HepG2 (cell line): Measurements from ENCODE around the gene RP2. TPM values are rescaled to one million over a fixed set of nuclear protein-coding genes. Genes with fewer than 3 reads are reported as not detected.
A peak's percentile ranks its signal among the peaks of the same experiment; 100 is the strongest.

Source experiments
- ATAC-seq: fragments of 200-7000 bp; cut with Tn5 transposase; 3 replicates; pipeline ENCODE4 v1.9.1; 2020; ENCODE audit warnings: mild to moderate bottlenecking, moderate library complexity
- BruUV-seq: library from RNA; stranded (reverse); fragments of 400-500 nt; replicated peaks from 2 replicates; lab custom pipeline; 2021; lab: Mats Ljungman, UMichigan
- CTCF ChIA-PET: fragments of 300-600 bp; formaldehyde crosslinking; extraction: SDS; loops from one replicate; lab custom pipeline; 2021; ENCODE audit warnings: low total read pairs, inconsistent platforms, low intra/inter-chr PET ratio; lab: Yijun Ruan, JAX
- POLR2A ChIA-PET: fragments of 350-600 bp; sonication (Branson Sonifier 250); formaldehyde crosslinking; loops from one replicate; lab custom pipeline; 2020; ENCODE audit warnings: antibody characterized with exemption, inconsistent platforms; lab: Yijun Ruan, JAX
- DNase-seq: peaks from one replicate; pipeline ENCODE4 v3.0.0-alpha.2; 2015; ENCODE audit warnings: low spot score
- FAIRE-seq: peaks from 3 replicates; lab custom pipeline; 2011; peaks lifted over from hg19 to GRCh38; lab: Jason Lieb, UNC
- H2AFZ ChIP-seq: one replicate; pipeline ENCODE4 v1.6.1; 2011; ENCODE audit warnings: low read length, inconsistent platforms
- H3K27ac ChIP-seq: fragments of 300-600 bp; 3 replicates; pipeline ENCODE4 v1.8.0; 2011; ENCODE audit warnings: mixed run types, mild to moderate bottlenecking, mixed read lengths, low read length, inconsistent platforms; ENCODE audit not compliant: insufficient read depth; ENCODE audit errors: extremely low read length
- H3K27me3 ChIP-seq, 2 experiments: fragments of 200-600 bp in 1 of 2; 2 replicates in 1 of 2; 3 replicates in 1 of 2; pipeline versions ENCODE4 v1.6.0 to v1.8.0; 2011; ENCODE audit warnings: low read length in 2 of 2, mild to moderate bottlenecking in 2 of 2, moderate library complexity in 2 of 2, inconsistent platforms in 1 of 2; ENCODE audit not compliant: insufficient read depth in 2 of 2, control insufficient read depth in 1 of 2
- H3K36me3 ChIP-seq, 2 experiments: fragments of 200-600 bp in 1 of 2; replicated peaks in 1 of 2; 2 replicates in 1 of 2; 3 replicates in 1 of 2; pipeline versions ENCODE4 v1.5.1 to v1.8.0; 2011; ENCODE audit warnings: low read length in 2 of 2, inconsistent platforms in 1 of 2; ENCODE audit not compliant: insufficient read depth in 2 of 2, control insufficient read depth in 1 of 2
- H3K4me1 ChIP-seq: 2 replicates; pipeline ENCODE4 v1.5.1; 2012; ENCODE audit warnings: low read length, inconsistent platforms; ENCODE audit not compliant: insufficient read depth
- H3K4me2 ChIP-seq: 2 replicates; pipeline ENCODE4 v1.6.0; 2011; ENCODE audit warnings: low read depth, low read length, inconsistent platforms
- H3K4me3 ChIP-seq, 3 experiments: fragments of 200-600 bp in 1 of 3; sonication (generic), shearing (Covaris generic) in 1 of 3; replicated peaks in 1 of 3; 2 replicates each; pipeline ENCODE4 v1.5.1; 2011 to 2016; ENCODE audit warnings: low read length in 3 of 3, inconsistent platforms in 2 of 3, low read depth in 2 of 3, mild to moderate bottlenecking in 2 of 3, control low read depth in 1 of 3, mixed read lengths in 1 of 3; ENCODE audit not compliant: insufficient read depth in 1 of 3
- H3K79me2 ChIP-seq: one replicate; pipeline ENCODE4 v1.6.1; 2011; ENCODE audit warnings: low read length, inconsistent platforms; ENCODE audit not compliant: insufficient read depth
- H3K9ac ChIP-seq: 2 replicates; pipeline ENCODE4 v1.6.0; 2011; ENCODE audit warnings: mild to moderate bottlenecking, low read depth, low read length, inconsistent platforms; ENCODE audit not compliant: insufficient read depth
- H3K9me3 ChIP-seq: 2 replicates; pipeline ENCODE4 v1.5.1; 2012; ENCODE audit warnings: mild to moderate bottlenecking, low read length
- H4K20me1 ChIP-seq: 2 replicates; pipeline ENCODE4 v1.6.0; 2011; ENCODE audit warnings: inconsistent platforms, mild to moderate bottlenecking, low read length, moderate library complexity; ENCODE audit not compliant: insufficient read depth
- CBX5 ChIP-seq: sonication (generic); formaldehyde crosslinking; IDR thresholded peaks from 2 replicates; pipeline ENCODE4 v1.4.0; 2020; ENCODE audit warnings: missing genetic modification reagents, borderline replicate concordance
- CC2D1A ChIP-seq: sonication (generic); formaldehyde crosslinking; IDR thresholded peaks from 2 replicates; pipeline ENCODE4 v1.8.1; 2023; ENCODE audit warnings: mild to moderate bottlenecking, missing genetic modification reagents
- HDAC1 ChIP-seq: sonication (generic); formaldehyde crosslinking; IDR thresholded peaks from 2 replicates; pipeline ENCODE4 v1.5.1; 2020; ENCODE audit warnings: mild to moderate bottlenecking, missing genetic modification reagents
- HES4 ChIP-seq: sonication (generic); formaldehyde crosslinking; IDR thresholded peaks from 2 replicates; pipeline ENCODE4 v1.9.0; 2021; ENCODE audit warnings: mild to moderate bottlenecking, missing genetic modification reagents, borderline replicate concordance
- HOXA3 ChIP-seq: sonication (generic); formaldehyde crosslinking; IDR thresholded peaks from 2 replicates; pipeline ENCODE4 v1.5.0; 2020; ENCODE audit warnings: missing genetic modification reagents
- IKZF5 ChIP-seq: IDR thresholded peaks from 2 replicates; pipeline ENCODE4 v1.6.1; 2018; ENCODE audit warnings: missing genetic modification reagents, mild to moderate bottlenecking, missing compliant biosample characterization
- KAT7 ChIP-seq: IDR thresholded peaks from 2 replicates; pipeline ENCODE4 v1.6.1; 2018; ENCODE audit warnings: borderline replicate concordance, missing compliant biosample characterization
- KDM2A ChIP-seq: sonication (generic); formaldehyde crosslinking; IDR thresholded peaks from 2 replicates; pipeline ENCODE4 v1.4.0; 2020; ENCODE audit warnings: low read depth, missing genetic modification reagents, borderline replicate concordance
- MATR3 ChIP-seq: sonication (generic); formaldehyde crosslinking; IDR thresholded peaks from 2 replicates; pipeline ENCODE4 v1.4.0; 2020; ENCODE audit warnings: missing genetic modification reagents
- SPEN ChIP-seq: sonication (generic); formaldehyde crosslinking; IDR thresholded peaks from 2 replicates; pipeline ENCODE4 v1.5.1; 2020; ENCODE audit warnings: low read depth, mild to moderate bottlenecking, missing genetic modification reagents
- ZBTB20 ChIP-seq: sonication (generic); formaldehyde crosslinking; IDR thresholded peaks from 2 replicates; pipeline ENCODE4 v1.8.1; 2023; ENCODE audit warnings: missing genetic modification reagents, low read depth, mild to moderate bottlenecking, borderline replicate concordance
- ZNF609 ChIP-seq: sonication (generic); formaldehyde crosslinking; IDR thresholded peaks from 2 replicates; pipeline ENCODE4 v1.4.0; 2020; ENCODE audit warnings: mild to moderate bottlenecking, missing genetic modification reagents, borderline replicate concordance
- ZNF615 ChIP-seq: sonication (generic); formaldehyde crosslinking; IDR thresholded peaks from 2 replicates; pipeline ENCODE4 v1.5.0; 2020; ENCODE audit warnings: mild to moderate bottlenecking, missing genetic modification reagents, borderline replicate concordance
- WGBS: methylation state at CpG from one replicate; pipeline ENCODE4 v1.1.6; 2017; ENCODE audit warnings: low lambda C conversion rate; 5-methylcytosine and 5-hydroxymethylcytosine counted together
- in situ Hi-C: cut with HindIII; loops from 2 replicates; pipeline ENCODE4 v1.10.0; 2017; ENCODE audit warnings: low pct_unique_long_range_greater_than_20kb; ENCODE audit not compliant: extremely low pct_ligation_motif_present
- intact Hi-C: fragments of 100-400 bp; cut with micrococcal nuclease; formaldehyde crosslinking; loops from one replicate; pipeline ENCODE4 v1.10.0; 2022; ENCODE audit not compliant: unreplicated experiment
- polyA plus RNA-seq, 8 experiments: library from polyadenylated mRNA; depleted of rRNA in 3 of 8; stranded (reverse) in 7 of 8; unstranded in 1 of 8; fragments of >200 nt; fragmentation: Illumina TruSeq in 4 of 8; extraction: Trizol in 4 of 8; gene quantifications; 2 replicates each; pipeline versions ENCODE4 v1.2.1 to v1.2.3, GENCODE V29; 2011 to 2016; ENCODE audit warnings: low read depth in 4 of 8, missing spikeins in 1 of 8, mixed read lengths in 1 of 8; ENCODE audit not compliant: insufficient read depth in 1 of 8
- total RNA-seq, 5 experiments: library from RNA; depleted of rRNA; stranded (reverse); fragments of >200 nt; fragmentation: Illumina TruSeq; extraction: Trizol; gene quantifications; 2 replicates each; pipeline ENCODE4 v1.2.3, GENCODE V29; 2016; ENCODE audit warnings: low read depth in 1 of 5
- TF ChIP-seq, protein P1 (sequence below), 2 experiments: IDR thresholded peaks; 2 replicates each; pipeline ENCODE4 v1.6.1; 2011 to 2012; ENCODE audit warnings: low read length in 2 of 2, borderline replicate concordance in 1 of 2, low read depth in 1 of 2, mild to moderate bottlenecking in 1 of 2, moderate library complexity in 1 of 2

The RP2 gene
- total and polyA plus RNA-seq, 2 of the 13 experiments (the other 11 are each of a cell fraction or from before 2014, with no cell fraction given), result 5.0 to 9.9 TPM

DNA sequence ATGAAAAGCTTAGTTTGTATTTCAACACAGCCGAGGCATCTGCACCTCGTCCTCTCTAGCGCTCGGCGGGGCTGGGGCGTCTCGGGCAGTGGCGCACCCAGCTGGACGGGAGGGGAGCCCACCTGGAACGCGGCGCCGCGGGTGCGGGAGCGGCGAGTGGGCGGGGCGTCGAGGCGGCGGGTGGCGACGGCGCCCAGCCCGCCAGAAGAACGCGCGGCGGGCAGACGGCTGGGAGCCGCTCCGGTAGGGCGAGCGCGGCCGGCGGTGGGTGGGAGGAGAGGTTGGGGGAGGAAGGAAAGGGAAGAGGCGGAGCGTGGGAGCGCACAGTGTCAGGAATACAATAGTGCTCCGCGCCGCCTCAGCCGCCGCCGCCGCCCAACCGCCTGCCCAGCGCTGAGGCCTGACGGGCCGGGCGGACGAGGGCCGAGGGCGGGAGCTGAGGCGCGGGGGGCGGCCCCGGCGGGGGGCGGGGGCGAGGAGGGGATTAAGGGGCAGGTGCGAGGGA is 75.3 kb downstream of the RP2 start, which contains the start of gene JADE3:
Gene JADE3 (plus strand): TSS at position 324 of the 505 bp plus-strand sequence. CDS start 72,474 bp downstream, outside the sequence.
- BruUV-seq, result no TSS peak
- no peaks in the 10 kb centered on the region for H3K9me3 ChIP-seq
- H3K4me1 ChIP-seq, result peaks cover 38% of the 10 kb centered on the region
- H3K27me3 ChIP-seq, result no peaks in the 10 kb centered on the region
- peaks cover 37% of the 10 kb centered on the region for H3K79me2 ChIP-seq
- 0% methylated on average over 17 of the region's 64 CpGs for WGBS
- intact Hi-C loops (loop anchor here (2.0 kb wide), 1 partner anchor 67 kb away; no protein-coding TSS in a partner anchor), in situ Hi-C loops (loop anchor here (5.0 kb wide), 1 partner anchor 180 kb away; no protein-coding TSS in a partner anchor)
- POLR2A ChIA-PET, result interaction anchor here (1.4 kb wide), 1 partner anchor 52 kb away, joined by 4 read pairs; no protein-coding TSS in a partner anchor
- ATAC-seq, result peak; percentile 88
- H3K36me3 ChIP-seq, result no peaks in the 10 kb centered on the region
- H2AFZ ChIP-seq, result no peak within 1 kb of the TSS
- H3K9ac ChIP-seq, result peak within 1 kb of the TSS; percentile 75
- peak within 1 kb of the TSS; percentile 68 for H3K27ac ChIP-seq
- peaks cover 3% of the 10 kb centered on the region for H4K20me1 ChIP-seq
- CTCF ChIA-PET, result interaction anchor here (1.6 kb wide), 1 partner anchor 67 kb away, joined by 4 read pairs; no protein-coding TSS in a partner anchor
- H3K4me3 ChIP-seq, result peak within 1 kb of the TSS; percentile 69 to 76 (median 75)
- DNase-seq, result peak; percentile 55
- no peak for FAIRE-seq
- peak within 1 kb of the TSS; percentile 76 for H3K4me2 ChIP-seq
- TF ChIP-seq SPEN (CRISPR knock-in tag) (0 out of 2 replicates have a peak, but pooled peaks have one; percentile 18), HDAC1 (CRISPR knock-in tag) (peak; percentile 1; the same call in 1 of the 2 replicates), MATR3 (no peak), ZNF609 (CRISPR knock-in tag) (no peak), KDM2A (CRISPR knock-in tag) (0 out of 2 replicates have a peak, but pooled peaks have one; percentile 25), ZBTB20 (CRISPR knock-in tag) (no peak), KAT7 (CRISPR knock-in tag) (no peak), CBX5 (CRISPR knock-in tag) (no peak), IKZF5 (CRISPR knock-in tag) (no peak), HES4 (CRISPR knock-in tag) (no peak), HOXA3 (CRISPR knock-in tag) (peak; percentile 44; the same call in 1 of the 2 replicates), ZNF615 (no peak), CC2D1A (no peak)
- TF ChIP-seq, protein P1, sequence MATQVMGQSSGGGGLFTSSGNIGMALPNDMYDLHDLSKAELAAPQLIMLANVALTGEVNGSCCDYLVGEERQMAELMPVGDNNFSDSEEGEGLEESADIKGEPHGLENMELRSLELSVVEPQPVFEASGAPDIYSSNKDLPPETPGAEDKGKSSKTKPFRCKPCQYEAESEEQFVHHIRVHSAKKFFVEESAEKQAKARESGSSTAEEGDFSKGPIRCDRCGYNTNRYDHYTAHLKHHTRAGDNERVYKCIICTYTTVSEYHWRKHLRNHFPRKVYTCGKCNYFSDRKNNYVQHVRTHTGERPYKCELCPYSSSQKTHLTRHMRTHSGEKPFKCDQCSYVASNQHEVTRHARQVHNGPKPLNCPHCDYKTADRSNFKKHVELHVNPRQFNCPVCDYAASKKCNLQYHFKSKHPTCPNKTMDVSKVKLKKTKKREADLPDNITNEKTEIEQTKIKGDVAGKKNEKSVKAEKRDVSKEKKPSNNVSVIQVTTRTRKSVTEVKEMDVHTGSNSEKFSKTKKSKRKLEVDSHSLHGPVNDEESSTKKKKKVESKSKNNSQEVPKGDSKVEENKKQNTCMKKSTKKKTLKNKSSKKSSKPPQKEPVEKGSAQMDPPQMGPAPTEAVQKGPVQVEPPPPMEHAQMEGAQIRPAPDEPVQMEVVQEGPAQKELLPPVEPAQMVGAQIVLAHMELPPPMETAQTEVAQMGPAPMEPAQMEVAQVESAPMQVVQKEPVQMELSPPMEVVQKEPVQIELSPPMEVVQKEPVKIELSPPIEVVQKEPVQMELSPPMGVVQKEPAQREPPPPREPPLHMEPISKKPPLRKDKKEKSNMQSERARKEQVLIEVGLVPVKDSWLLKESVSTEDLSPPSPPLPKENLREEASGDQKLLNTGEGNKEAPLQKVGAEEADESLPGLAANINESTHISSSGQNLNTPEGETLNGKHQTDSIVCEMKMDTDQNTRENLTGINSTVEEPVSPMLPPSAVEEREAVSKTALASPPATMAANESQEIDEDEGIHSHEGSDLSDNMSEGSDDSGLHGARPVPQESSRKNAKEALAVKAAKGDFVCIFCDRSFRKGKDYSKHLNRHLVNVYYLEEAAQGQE (IDR thresholded peaks at IDR 0.05; ENCODE audit: borderline replicate concordance in 1 of 2, low read depth in 1 of 2, low read length in 2 of 2), result no peak
